NCI-H2029 (cell line): ENCODE results near the gene CCSER1.
"Not testable (repeated sequence)": the region's sequence is repeated elsewhere in the genome, so short reads cannot be mapped to it uniquely, and the experiment has no call there.

Experiments used
- DNase-seq: peaks from one replicate; lab custom pipeline; 2025; lab: John Stamatoyannopoulos, UW

The CCSER1 gene

DNA sequence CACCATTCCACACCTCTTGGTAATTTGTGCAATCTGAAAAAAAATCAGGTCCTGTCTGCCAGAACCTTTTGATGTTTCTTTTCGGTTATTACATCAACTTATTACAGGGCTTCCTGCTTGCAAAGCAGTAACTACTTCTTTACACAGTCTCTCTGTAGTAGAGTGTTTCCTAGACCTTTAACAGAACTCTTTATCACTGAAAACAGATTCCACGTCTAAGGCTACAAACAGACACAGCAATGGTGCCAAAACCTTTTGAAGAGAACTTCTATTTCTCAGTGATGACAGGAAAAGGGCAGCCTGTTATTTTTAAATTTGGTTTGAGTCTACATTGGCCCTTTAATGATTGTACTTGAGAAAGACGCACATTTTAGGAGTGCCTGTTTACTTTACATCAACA lies 1463.1 kb downstream of the CCSER1 start:
- DNase-seq, result no peak

- DNase-seq, result no peak
Measured at GRCh38 chr4:91592125-91592524, 1464.9 kb downstream of the CCSER1 start.

- DNase-seq, result no peak
Measured at GRCh38 chr4:91596718-91597117, 1469.5 kb downstream of the CCSER1 start.

DNA sequence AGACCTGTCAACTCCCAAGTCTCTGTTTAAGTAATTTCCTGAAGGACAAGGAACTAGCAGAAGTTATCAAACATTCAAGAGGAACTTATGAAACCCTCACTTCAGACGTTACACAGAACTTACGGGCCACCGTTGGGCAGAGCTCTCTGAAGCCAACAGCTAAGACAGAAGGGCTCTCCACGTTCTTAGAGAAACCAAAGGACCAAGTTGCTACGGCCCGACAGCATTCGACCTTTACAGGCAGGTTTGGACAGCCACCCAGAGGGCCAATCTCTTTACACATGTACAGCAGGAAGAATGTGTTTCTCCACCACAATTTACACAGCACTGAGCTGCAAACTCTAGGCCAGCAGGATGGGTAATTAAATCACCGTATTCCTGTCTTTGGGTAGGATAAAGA lies 1471.5 kb downstream of the CCSER1 start:
- DNase-seq, result no peak

DNA sequence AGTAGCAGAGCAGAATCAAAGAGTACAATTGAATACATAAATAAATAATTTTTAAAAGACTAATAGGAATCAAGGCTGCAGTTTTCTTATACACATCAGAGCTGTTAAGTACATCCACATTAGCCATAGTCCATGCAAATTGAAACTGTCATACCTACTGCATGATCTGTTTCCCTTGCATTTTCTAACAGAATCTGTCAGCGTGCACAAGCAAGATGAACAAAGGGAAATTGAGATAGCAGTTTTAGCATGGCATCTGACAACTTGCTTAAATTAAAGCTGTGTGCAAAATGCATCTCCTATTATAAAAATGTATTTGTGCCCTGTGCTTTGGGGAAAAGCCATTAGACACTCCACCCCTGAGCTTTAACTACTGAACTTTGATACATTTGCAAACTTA lies 1473.1 kb downstream of the CCSER1 start:
- DNase-seq, result no peak

DNA sequence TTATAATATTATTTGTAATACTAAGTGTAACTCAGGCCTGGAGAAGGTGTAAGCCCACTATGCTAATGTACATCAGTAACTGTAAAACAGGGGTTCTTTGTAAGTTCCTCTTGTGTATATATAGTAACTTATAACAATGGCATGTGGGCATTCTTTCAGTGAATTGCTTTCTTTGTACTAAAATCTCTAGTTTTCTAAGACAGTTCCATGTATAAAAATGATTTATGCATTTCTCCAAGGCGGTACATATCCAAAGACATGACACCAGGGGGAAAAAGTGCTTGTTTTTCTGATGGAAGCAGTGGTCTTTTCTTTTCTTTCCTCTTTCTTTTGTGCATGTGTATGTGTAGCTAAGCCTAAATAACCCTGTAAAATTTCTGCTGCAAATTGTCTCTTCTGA lies 1474.2 kb downstream of the CCSER1 start:
- DNase-seq, result no peak

DNA sequence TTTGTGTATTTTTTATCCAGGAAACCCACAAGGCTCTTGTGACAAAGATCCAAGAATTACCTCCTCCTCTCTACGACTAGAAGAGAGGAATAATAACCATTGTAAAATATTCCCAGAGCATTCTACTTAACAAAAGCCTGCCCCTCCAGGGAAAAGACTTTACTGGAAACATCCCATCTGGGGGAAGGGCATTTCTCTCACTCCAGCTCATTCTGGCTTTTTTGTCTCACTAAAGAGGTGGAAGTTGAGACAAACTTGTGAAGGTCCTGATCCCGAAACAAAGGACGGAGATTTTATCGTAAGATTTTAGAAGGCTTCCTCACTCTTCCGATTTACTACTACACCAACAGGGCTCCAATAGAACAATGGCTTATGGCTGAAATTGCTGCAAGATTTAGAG lies 1484.6 kb downstream of the CCSER1 start:
- no peak for DNase-seq

DNA sequence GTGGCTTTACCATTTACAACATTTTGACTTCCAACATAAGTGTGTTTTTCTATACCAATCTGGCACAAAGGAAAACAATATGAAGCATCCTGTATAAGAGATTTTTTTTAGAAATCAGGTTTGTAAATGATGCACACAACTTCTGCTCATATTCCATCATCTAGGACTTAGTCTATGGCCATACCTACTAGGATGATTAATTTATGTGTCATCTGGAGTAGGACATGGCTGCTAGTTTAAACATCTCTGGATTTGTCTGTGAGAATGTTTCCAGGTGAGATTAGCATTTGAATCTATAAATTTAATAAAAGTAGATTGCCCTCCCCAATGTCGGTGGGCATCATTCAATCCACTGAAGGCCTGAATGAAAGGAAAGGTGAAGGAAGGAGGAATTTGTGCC lies 1493.8 kb downstream of the CCSER1 start:
- no peak for DNase-seq

- DNase-seq, result no peak
Measured at GRCh38 chr4:91621446-91621845, 1494.3 kb downstream of the CCSER1 start.

DNA sequence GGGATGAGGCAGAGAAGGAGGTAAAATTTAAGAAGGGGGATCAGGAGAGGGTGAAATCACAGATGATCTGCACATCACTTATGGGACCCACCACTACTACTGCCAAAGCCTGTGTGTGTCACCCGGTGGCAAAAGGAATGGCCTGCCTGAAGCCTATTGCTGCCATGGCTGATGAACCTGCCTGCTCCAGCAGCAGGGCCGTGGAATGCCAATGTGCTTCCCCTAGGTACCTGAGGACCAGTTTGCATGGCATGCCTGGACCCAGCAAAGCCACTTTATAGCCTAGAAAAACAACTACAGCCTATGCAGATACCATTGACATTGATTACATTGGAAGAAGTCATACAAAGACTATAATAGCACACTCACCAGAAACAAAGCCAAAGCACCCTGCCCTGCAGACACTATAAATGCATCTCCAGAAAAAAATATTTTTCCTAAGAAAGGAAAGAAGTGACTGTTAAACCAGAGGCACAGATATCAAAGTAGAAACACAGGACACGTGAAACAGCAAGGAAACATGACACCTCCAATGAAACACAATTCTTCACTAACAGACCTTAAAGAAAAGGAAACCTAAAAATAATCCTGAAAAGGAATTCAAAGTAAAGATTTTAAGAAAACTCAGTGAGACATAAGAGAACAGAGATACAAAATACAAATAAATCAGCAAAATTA lies 1495.9 kb downstream of the CCSER1 start:
- DNase-seq, result no peak

DNA sequence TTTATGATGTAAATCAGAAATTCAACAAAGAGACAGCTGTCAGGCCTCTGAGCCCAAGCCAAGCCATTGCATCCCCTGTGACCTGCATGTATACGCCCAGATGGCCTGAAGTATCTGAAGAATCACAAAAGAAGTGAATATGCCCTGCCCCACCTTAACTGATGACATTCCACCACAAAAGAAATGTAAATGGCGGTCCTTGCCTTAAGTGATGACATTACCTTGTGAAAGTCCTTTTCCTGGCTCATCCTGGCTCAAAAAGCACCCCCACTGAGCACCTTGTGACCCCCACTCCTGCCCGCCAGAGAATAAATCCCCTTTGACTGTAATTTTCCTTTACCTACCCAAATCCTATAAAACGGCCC lies 1496.4 kb downstream of the CCSER1 start:
- not testable (repeated sequence) for DNase-seq

- no peak for DNase-seq
Measured at GRCh38 chr4:91630054-91630453, 1502.9 kb downstream of the CCSER1 start.

GRCh38 chr4:91630764-91631163 lies 1503.6 kb downstream of the CCSER1 start:
- no peak for DNase-seq

DNA sequence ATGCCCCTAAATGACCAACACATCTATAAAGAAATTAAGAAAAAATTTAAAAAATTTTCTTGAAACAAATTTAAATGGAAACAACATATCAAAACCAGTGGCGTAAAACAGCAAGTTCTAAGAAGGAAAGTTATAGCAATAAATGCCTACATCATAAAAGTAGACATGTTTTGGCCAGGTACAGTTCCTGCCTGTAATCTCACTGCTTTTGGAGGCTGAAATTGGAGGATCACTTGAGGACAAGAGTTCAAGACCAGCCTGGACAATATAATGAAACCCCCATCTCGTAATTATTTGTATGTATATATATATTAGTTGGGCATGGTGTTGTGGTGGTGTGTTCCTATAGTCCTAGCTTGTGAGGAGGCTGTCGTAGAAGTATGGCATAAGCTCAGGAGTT lies 1504.1 kb downstream of the CCSER1 start:
- no peak for DNase-seq

DNA sequence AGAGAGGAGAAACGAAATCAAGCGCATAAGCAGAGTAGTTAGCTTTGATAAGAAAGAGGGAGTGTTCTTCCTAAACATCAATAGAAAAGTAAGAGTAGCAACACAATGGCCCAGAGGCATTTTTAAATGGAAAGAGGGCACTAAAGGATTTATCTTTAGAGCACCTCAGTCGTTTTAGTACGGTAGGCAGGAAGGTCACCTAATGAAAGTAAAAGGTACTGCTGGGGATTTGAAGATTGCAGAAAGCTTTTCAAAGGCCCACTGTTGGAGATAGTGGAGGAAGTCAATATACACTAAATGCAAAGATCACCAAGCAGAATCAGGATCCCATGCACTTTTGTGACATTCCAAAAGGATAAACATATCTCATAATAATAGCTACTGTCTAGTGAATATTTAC lies 1508.9 kb downstream of the CCSER1 start:
- DNase-seq, result no peak
